ENCODE data around the gene PLA2G4D.
A peak's percentile ranks its signal among the peaks of the same experiment; 100 is the strongest.

- TF ChIP-seq POLR2A (IDR thresholded peaks at IDR 0.05; ENCODE audit: borderline replicate concordance, extremely low read depth, insufficient read depth, insufficient read length) (no peak), CTCF (IDR thresholded peaks at IDR 0.05 in 2 of 3, conservative IDR thresholded peaks at IDR 0.05 in 1 of 3; ENCODE audit: borderline replicate concordance in 1 of 3, insufficient read depth in 1 of 3, low read depth in 2 of 3, low read length in 2 of 3) (peak in 1 of 3 experiments; percentile 22; a peak in 1 of 6 replicates), CEBPB (IDR thresholded peaks at IDR 0.05; ENCODE audit: low read depth) (no peak), EZH2 (IDR thresholded peaks at IDR 0.05) (no peak), EGR1 (IDR thresholded peaks at IDR 0.05; ENCODE audit: low read depth) (no peak), SIN3A (IDR thresholded peaks at IDR 0.05; ENCODE audit: low read depth) (no peak), YY1 (IDR thresholded peaks at IDR 0.05; ENCODE audit: extremely low read depth, insufficient replicate concordance, low read depth, low read length) (no peak), SP1 (IDR thresholded peaks at IDR 0.05; ENCODE audit: low read depth) (no peak), MAX (IDR thresholded peaks at IDR 0.05) (no peak), ATF3 (IDR thresholded peaks at IDR 0.05) (no peak)
These were observed 25.3 kb downstream of the PLA2G4D start for GRCh38 chr15:42069025-42069424.
